ENCODE data around the gene STEAP1B. TPM values are rescaled to one million over a fixed set of nuclear protein-coding genes. Genes with fewer than 3 reads are reported as not detected.
A peak's percentile ranks its signal among the peaks of the same experiment; 100 is the strongest.

Gene STEAP1B
- total RNA-seq, 2 experiments from 2014 or later = 0.69 to 2.1 TPM

DNA sequence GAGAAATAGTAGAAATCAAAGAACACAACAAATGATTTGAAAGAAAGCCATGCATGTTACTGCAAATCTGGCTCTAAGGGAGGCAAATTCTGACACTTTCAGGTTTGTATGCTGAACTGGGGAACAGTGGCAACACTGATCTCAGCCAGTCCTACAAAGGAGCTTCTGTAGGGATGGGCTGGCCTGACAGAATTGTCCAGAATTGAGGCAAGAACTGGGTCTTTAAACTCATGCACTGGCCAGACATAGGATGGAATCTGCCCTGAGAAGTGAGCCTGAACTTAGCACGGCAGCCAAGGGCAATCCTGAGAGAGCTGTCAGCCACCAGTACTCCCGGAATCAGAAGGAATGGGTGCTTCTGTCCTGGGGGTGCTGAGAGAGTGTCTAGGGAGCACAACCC, 72.1 kb downstream of the STEAP1B start:
- Histone ChIP-seq H3K4me1 (ENCODE audit: insufficient read depth, low read length, poor library complexity, severe bottlenecking) (peaks cover 94% of the 10 kb centered on the region), H3K27ac (ENCODE audit: low read depth, low read length, poor library complexity, severe bottlenecking) (peak overlapping the region; percentile 74), H3K36me3 (ENCODE audit: insufficient read depth, low read length) (0 out of 2 replicates have a peak, but pooled peaks cover 4% of the 10 kb centered on the region), H3K4me2 (ENCODE audit: low read length) (no peak overlapping the region), H4K20me1 (ENCODE audit: insufficient read depth, low read length) (no peaks in the 10 kb centered on the region), H3K4me3 (ENCODE audit: low read depth, low read length, poor library complexity, severe bottlenecking) (no peak overlapping the region), H3K9me2 (ENCODE audit: insufficient read depth, low read length) (no peaks in the 10 kb centered on the region), H3K9me3 (ENCODE audit: low read length) (no peaks in the 10 kb centered on the region), H3K79me2 (ENCODE audit: insufficient read depth, low read depth, low read length) (no peaks in the 10 kb centered on the region; the same call in 1 of the 2 replicates), H2AFZ (ENCODE audit: low read length) (peak overlapping the region; percentile 81; the same call in 1 of the 2 replicates)
- intact Hi-C loops (cut with micrococcal nuclease; ENCODE audit: unreplicated experiment) = no loop called here
- CTCF ChIA-PET (ENCODE audit: unreplicated experiment) = no interaction called here
- POLR2A ChIA-PET = interaction anchor here (0.6 to 10.2 kb wide), 9 partner anchors 6 to 77 kb away, joined by 3 to 156 read pairs (median 3); no protein-coding TSS in a partner anchor
- DNase-seq (ENCODE audit: low spot score) = no peak
- no peak for TF ChIP-seq EZH2phosphoT487 (IDR thresholded peaks at IDR 0.05; ENCODE audit: borderline replicate concordance, low read depth, low read length)
- TF ChIP-seq, protein P1, sequence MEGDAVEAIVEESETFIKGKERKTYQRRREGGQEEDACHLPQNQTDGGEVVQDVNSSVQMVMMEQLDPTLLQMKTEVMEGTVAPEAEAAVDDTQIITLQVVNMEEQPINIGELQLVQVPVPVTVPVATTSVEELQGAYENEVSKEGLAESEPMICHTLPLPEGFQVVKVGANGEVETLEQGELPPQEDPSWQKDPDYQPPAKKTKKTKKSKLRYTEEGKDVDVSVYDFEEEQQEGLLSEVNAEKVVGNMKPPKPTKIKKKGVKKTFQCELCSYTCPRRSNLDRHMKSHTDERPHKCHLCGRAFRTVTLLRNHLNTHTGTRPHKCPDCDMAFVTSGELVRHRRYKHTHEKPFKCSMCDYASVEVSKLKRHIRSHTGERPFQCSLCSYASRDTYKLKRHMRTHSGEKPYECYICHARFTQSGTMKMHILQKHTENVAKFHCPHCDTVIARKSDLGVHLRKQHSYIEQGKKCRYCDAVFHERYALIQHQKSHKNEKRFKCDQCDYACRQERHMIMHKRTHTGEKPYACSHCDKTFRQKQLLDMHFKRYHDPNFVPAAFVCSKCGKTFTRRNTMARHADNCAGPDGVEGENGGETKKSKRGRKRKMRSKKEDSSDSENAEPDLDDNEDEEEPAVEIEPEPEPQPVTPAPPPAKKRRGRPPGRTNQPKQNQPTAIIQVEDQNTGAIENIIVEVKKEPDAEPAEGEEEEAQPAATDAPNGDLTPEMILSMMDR (conservative IDR thresholded peaks at IDR 0.05; ENCODE audit: low read length) = no peak
- no TSS peak for BruUV-seq (replicated peaks)

DNA sequence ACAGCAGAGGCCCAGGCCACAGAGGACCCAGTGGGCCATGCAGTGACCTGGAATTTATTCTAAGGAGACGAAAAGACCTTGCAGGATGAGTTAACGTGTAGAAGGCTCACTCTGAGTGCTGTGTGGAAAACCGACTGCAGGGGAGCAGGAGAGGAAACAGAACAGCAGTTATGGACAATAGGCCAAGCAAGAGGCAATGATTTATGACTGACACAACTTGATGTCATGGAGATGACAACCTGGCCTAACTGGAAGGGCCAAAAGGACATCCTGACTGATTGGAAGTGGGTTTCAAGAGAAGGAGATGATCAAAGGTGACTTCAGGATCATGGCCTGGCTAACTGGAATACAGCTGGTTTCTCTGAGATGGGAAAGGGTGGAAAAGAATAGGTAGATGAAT, 72.9 kb downstream of the STEAP1B start:
- Histone ChIP-seq H3K79me2 (ENCODE audit: insufficient read depth, low read depth, low read length) (no peaks in the 10 kb centered on the region; the same call in 1 of the 2 replicates), H2AFZ (ENCODE audit: low read length) (peak overlapping the region; percentile 81; the same call in 1 of the 2 replicates), H3K4me1 (ENCODE audit: insufficient read depth, low read length, poor library complexity, severe bottlenecking) (peaks cover 96% of the 10 kb centered on the region), H3K9me3 (ENCODE audit: low read length) (no peaks in the 10 kb centered on the region), H3K27ac (ENCODE audit: low read depth, low read length, poor library complexity, severe bottlenecking) (peak overlapping the region; percentile 74), H3K9me2 (ENCODE audit: insufficient read depth, low read length) (no peaks in the 10 kb centered on the region), H3K4me3 (ENCODE audit: low read depth, low read length, poor library complexity, severe bottlenecking) (no peak overlapping the region), H3K36me3 (ENCODE audit: insufficient read depth, low read length) (0 out of 2 replicates have a peak, but pooled peaks cover 4% of the 10 kb centered on the region), H4K20me1 (ENCODE audit: insufficient read depth, low read length) (no peaks in the 10 kb centered on the region), H3K4me2 (ENCODE audit: low read length) (peak overlapping the region; percentile 39)
- ChIA-PET POLR2A (interaction anchor here (0.5 to 10.2 kb wide), 7 partner anchors 7 to 295 kb away, joined by 3 to 156 read pairs (median 3); no protein-coding TSS in a partner anchor), CTCF (ENCODE audit: unreplicated experiment) (no interaction called here)
- no TSS peak for BruUV-seq (replicated peaks)
- intact Hi-C loops (cut with micrococcal nuclease; ENCODE audit: unreplicated experiment) = no loop called here
- DNase-seq (ENCODE audit: low spot score) = no peak
- TF ChIP-seq EZH2phosphoT487 (IDR thresholded peaks at IDR 0.05; ENCODE audit: borderline replicate concordance, low read depth, low read length) = no peak
- TF ChIP-seq, protein P1 (conservative IDR thresholded peaks at IDR 0.05; ENCODE audit: low read length) = no peak

- H3K4me2 ChIP-seq (ENCODE audit: low read length) = peak overlapping the region; percentile 39
- peak; percentile 50 for DNase-seq (ENCODE audit: low spot score)
- ChIA-PET CTCF (ENCODE audit: unreplicated experiment) (no interaction called here), POLR2A (interaction anchor here (0.5 to 10.2 kb wide), 9 partner anchors 7 to 294 kb away, joined by 3 to 156 read pairs (median 3); no protein-coding TSS in a partner anchor)
- H3K36me3 ChIP-seq (ENCODE audit: insufficient read depth, low read length) = 0 out of 2 replicates have a peak, but pooled peaks cover 4% of the 10 kb centered on the region
- peaks cover 96% of the 10 kb centered on the region for H3K4me1 ChIP-seq (ENCODE audit: insufficient read depth, low read length, poor library complexity, severe bottlenecking)
- no TSS peak for BruUV-seq (replicated peaks)
- H3K9me3 ChIP-seq (ENCODE audit: low read length) = no peaks in the 10 kb centered on the region
- peak overlapping the region; percentile 81 for H2AFZ ChIP-seq (ENCODE audit: low read length)
- H3K4me3 ChIP-seq (ENCODE audit: low read depth, low read length, poor library complexity, severe bottlenecking) = no peak overlapping the region
- H3K79me2 ChIP-seq (ENCODE audit: insufficient read depth, low read depth, low read length) = no peaks in the 10 kb centered on the region; the same call in 1 of the 2 replicates
- intact Hi-C loops (cut with micrococcal nuclease; ENCODE audit: unreplicated experiment) = no loop called here
- H3K9me2 ChIP-seq (ENCODE audit: insufficient read depth, low read length) = no peaks in the 10 kb centered on the region
- TF ChIP-seq, protein P1 (conservative IDR thresholded peaks at IDR 0.05; ENCODE audit: low read length) = no peak
- no peak for TF ChIP-seq EZH2phosphoT487 (IDR thresholded peaks at IDR 0.05; ENCODE audit: borderline replicate concordance, low read depth, low read length)
- H3K27ac ChIP-seq (ENCODE audit: low read depth, low read length, poor library complexity, severe bottlenecking) = peak overlapping the region; percentile 74
- no peaks in the 10 kb centered on the region for H4K20me1 ChIP-seq (ENCODE audit: insufficient read depth, low read length)
Observed at GRCh38 chr7:22426463-22427094, 73.4 kb downstream of the STEAP1B start.
